ENCODE measurements around the gene TMEM184A.

Gene TMEM184A

GRCh38 chr7:1592299-1592871 lies 36.4 kb upstream of the TMEM184A start:
- Mint-ChIP-seq H3K4me1 (peaks cover 6% of the 10 kb centered on the region), H3K27ac (no peak overlapping the region), H3K36me3 (ENCODE audit: low read depth) (no peaks in the 10 kb centered on the region), H3K4me3 (no peak overlapping the region), H3K27me3 (ENCODE audit: low read depth) (peaks cover 66% of the 10 kb centered on the region), H3K9me3 (peaks cover 5% of the 10 kb centered on the region)
- TF ChIP-seq, protein P1, sequence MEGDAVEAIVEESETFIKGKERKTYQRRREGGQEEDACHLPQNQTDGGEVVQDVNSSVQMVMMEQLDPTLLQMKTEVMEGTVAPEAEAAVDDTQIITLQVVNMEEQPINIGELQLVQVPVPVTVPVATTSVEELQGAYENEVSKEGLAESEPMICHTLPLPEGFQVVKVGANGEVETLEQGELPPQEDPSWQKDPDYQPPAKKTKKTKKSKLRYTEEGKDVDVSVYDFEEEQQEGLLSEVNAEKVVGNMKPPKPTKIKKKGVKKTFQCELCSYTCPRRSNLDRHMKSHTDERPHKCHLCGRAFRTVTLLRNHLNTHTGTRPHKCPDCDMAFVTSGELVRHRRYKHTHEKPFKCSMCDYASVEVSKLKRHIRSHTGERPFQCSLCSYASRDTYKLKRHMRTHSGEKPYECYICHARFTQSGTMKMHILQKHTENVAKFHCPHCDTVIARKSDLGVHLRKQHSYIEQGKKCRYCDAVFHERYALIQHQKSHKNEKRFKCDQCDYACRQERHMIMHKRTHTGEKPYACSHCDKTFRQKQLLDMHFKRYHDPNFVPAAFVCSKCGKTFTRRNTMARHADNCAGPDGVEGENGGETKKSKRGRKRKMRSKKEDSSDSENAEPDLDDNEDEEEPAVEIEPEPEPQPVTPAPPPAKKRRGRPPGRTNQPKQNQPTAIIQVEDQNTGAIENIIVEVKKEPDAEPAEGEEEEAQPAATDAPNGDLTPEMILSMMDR (IDR thresholded peaks at IDR 0.05; ENCODE audit: unreplicated experiment in 3 of 3) = no peak

DNA sequence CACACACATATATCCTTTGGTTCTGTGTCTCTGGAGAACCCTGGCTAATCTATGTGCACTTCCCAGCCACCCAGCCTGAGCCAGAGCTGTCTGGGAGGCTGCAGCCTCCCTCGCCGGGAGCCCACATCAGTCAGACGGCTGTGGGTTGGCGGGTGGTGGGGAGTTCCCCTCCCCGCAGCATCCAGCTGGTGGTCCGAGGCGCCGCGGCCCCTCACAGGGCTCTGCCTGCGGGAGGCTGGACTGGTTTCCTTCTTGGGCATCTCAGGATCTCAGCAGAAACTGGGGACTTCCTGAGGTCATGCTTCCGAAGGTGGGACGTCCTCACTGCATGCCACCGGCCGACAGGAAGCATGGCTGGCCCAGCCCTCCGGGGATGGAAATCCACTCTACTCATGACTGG lies 35.9 kb upstream of the TMEM184A start:
- Mint-ChIP-seq H3K4me3 (no peak overlapping the region), H3K27ac (no peak overlapping the region), H3K4me1 (peaks cover 6% of the 10 kb centered on the region), H3K9me3 (peaks cover 5% of the 10 kb centered on the region), H3K27me3 (ENCODE audit: low read depth) (peaks cover 65% of the 10 kb centered on the region), H3K36me3 (ENCODE audit: low read depth) (no peaks in the 10 kb centered on the region)
- TF ChIP-seq, protein P1 (IDR thresholded peaks at IDR 0.05; ENCODE audit: unreplicated experiment in 3 of 3) = no peak

- peaks cover 61% of the 10 kb centered on the region for H3K27me3 Mint-ChIP-seq (ENCODE audit: low read depth)
- no peak overlapping the region for H3K27ac Mint-ChIP-seq
- H3K4me1 Mint-ChIP-seq = peaks cover 6% of the 10 kb centered on the region
- no peaks in the 10 kb centered on the region for H3K36me3 Mint-ChIP-seq (ENCODE audit: low read depth)
- H3K9me3 Mint-ChIP-seq = peaks cover 3% of the 10 kb centered on the region
- TF ChIP-seq, protein P1 (IDR thresholded peaks at IDR 0.05; ENCODE audit: unreplicated experiment in 3 of 3) = no peak
- no peak overlapping the region for H3K4me3 Mint-ChIP-seq
Measured at GRCh38 chr7:1591396-1591795, 35.4 kb upstream of the TMEM184A start.

GRCh38 chr7:1590887-1591286 lies 34.9 kb upstream of the TMEM184A start:
- TF ChIP-seq, protein P1 (IDR thresholded peaks at IDR 0.05; ENCODE audit: unreplicated experiment in 3 of 3) = no peak
- Mint-ChIP-seq H3K27ac (no peak overlapping the region), H3K9me3 (peaks cover 3% of the 10 kb centered on the region), H3K4me1 (peaks cover 6% of the 10 kb centered on the region), H3K27me3 (ENCODE audit: low read depth) (peaks cover 60% of the 10 kb centered on the region), H3K4me3 (no peak overlapping the region), H3K36me3 (ENCODE audit: low read depth) (no peaks in the 10 kb centered on the region)

- no peak overlapping the region for H3K4me3 Mint-ChIP-seq
- peaks cover 6% of the 10 kb centered on the region for H3K4me1 Mint-ChIP-seq
- H3K9me3 Mint-ChIP-seq = peaks cover 3% of the 10 kb centered on the region
- no peak overlapping the region for H3K27ac Mint-ChIP-seq
- TF ChIP-seq, protein P1 (IDR thresholded peaks at IDR 0.05; ENCODE audit: unreplicated experiment in 3 of 3) = no peak
- no peaks in the 10 kb centered on the region for H3K36me3 Mint-ChIP-seq (ENCODE audit: low read depth)
- peaks cover 64% of the 10 kb centered on the region for H3K27me3 Mint-ChIP-seq (ENCODE audit: low read depth)
Measured at GRCh38 chr7:1590476-1590875, 34.5 kb upstream of the TMEM184A start.

GRCh38 chr7:1588978-1589377 lies 33.0 kb upstream of the TMEM184A start:
- H3K4me3 Mint-ChIP-seq = no peak overlapping the region

More at GRCh38 chr7:1588978-1589377, 33.0 kb upstream of the TMEM184A start:
- H3K4me1 Mint-ChIP-seq = peaks cover 6% of the 10 kb centered on the region
- TF ChIP-seq, protein P1 (IDR thresholded peaks at IDR 0.05; ENCODE audit: unreplicated experiment in 3 of 3) = no peak
- H3K36me3 Mint-ChIP-seq (ENCODE audit: low read depth) = no peaks in the 10 kb centered on the region
- H3K27ac Mint-ChIP-seq = no peak overlapping the region
- H3K27me3 Mint-ChIP-seq (ENCODE audit: low read depth) = peaks cover 58% of the 10 kb centered on the region
- H3K9me3 Mint-ChIP-seq = peaks cover 3% of the 10 kb centered on the region
